ENCODE data around the gene ZNF438. TPM values are rescaled to one million over a fixed set of nuclear protein-coding genes. Genes with fewer than 3 reads are reported as not detected.

ZNF438 gene
- total RNA-seq, 1 experiment from 2014 or later: 2.0 TPM

- POLR2A ChIA-PET (ENCODE audit: low non-redundant PET): no interaction called here
- no TSS peak for BruUV-seq (replicated peaks)
Measured at GRCh38 chr10:31023558-31023957, 8.1 kb downstream of the ZNF438 start.

GRCh38 chr10:31020209-31020608 lies 11.5 kb downstream of the ZNF438 start:
- ChIA-PET POLR2A (ENCODE audit: low non-redundant PET) (no interaction called here), CTCF (no interaction called here)
- no peak for TF ChIP-seq EZH2 (IDR thresholded peaks at IDR 0.05; ENCODE audit: borderline replicate concordance, low read depth, low read length, poor library complexity, severe bottlenecking)
- no peak for TF ChIP-seq CTCF (conservative IDR thresholded peaks at IDR 0.05; ENCODE audit: low read depth, low read length)
- Histone ChIP-seq H3K4me1 (ENCODE audit: insufficient read depth, low read length, poor library complexity, severe bottlenecking) (no peaks in the 10 kb centered on the region), H3K27ac (ENCODE audit: low read depth, low read length, poor library complexity, severe bottlenecking) (no peak overlapping the region), H3K4me3 (ENCODE audit: low read depth, low read length, poor library complexity, severe bottlenecking) (no peak overlapping the region), H3K9me3 (ENCODE audit: low read depth, low read length, poor library complexity, severe bottlenecking) (no peaks in the 10 kb centered on the region), H3K36me3 (ENCODE audit: insufficient read depth, low read length, poor library complexity, severe bottlenecking) (no peaks in the 10 kb centered on the region), H3K27me3 (replicated peaks; ENCODE audit: insufficient read depth, low read depth, low read length, poor library complexity) (no peaks in the 10 kb centered on the region)
- BruUV-seq (replicated peaks): no TSS peak
- intact Hi-C loops (cut with micrococcal nuclease; ENCODE audit: unreplicated experiment): no loop called here
- no peak for DNase-seq (ENCODE audit: low spot score)

More at GRCh38 chr10:31023558-31023957, 8.1 kb downstream of the ZNF438 start:
- intact Hi-C loops (cut with micrococcal nuclease; ENCODE audit: unreplicated experiment): no loop called here
- Histone ChIP-seq H3K4me1 (ENCODE audit: insufficient read depth, low read length, poor library complexity, severe bottlenecking) (no peaks in the 10 kb centered on the region), H3K27me3 (replicated peaks; ENCODE audit: insufficient read depth, low read depth, low read length, poor library complexity) (no peaks in the 10 kb centered on the region), H3K4me3 (ENCODE audit: low read depth, low read length, poor library complexity, severe bottlenecking) (no peak overlapping the region), H3K9me3 (ENCODE audit: low read depth, low read length, poor library complexity, severe bottlenecking) (no peaks in the 10 kb centered on the region), H3K36me3 (ENCODE audit: insufficient read depth, low read length, poor library complexity, severe bottlenecking) (no peaks in the 10 kb centered on the region), H3K27ac (ENCODE audit: low read depth, low read length, poor library complexity, severe bottlenecking) (no peak overlapping the region)
- no peak for DNase-seq (ENCODE audit: low spot score)
- no peak for TF ChIP-seq CTCF (conservative IDR thresholded peaks at IDR 0.05; ENCODE audit: low read depth, low read length)
- TF ChIP-seq EZH2 (IDR thresholded peaks at IDR 0.05; ENCODE audit: borderline replicate concordance, low read depth, low read length, poor library complexity, severe bottlenecking): no peak
- CTCF ChIA-PET: no interaction called here

- POLR2A ChIA-PET (ENCODE audit: low non-redundant PET): no interaction called here
- no peaks in the 10 kb centered on the region for H3K9me3 ChIP-seq (ENCODE audit: low read depth, low read length, poor library complexity, severe bottlenecking)
Measured at GRCh38 chr10:31018962-31019361, 12.7 kb downstream of the ZNF438 start.

More at GRCh38 chr10:31018962-31019361, 12.7 kb downstream of the ZNF438 start:
- intact Hi-C loops (cut with micrococcal nuclease; ENCODE audit: unreplicated experiment): no loop called here
- no peak overlapping the region for H3K4me3 ChIP-seq (ENCODE audit: low read depth, low read length, poor library complexity, severe bottlenecking)
- no peak overlapping the region for H3K27ac ChIP-seq (ENCODE audit: low read depth, low read length, poor library complexity, severe bottlenecking)
- no peak for DNase-seq (ENCODE audit: low spot score)
- H3K36me3 ChIP-seq (ENCODE audit: insufficient read depth, low read length, poor library complexity, severe bottlenecking): no peaks in the 10 kb centered on the region
- no peaks in the 10 kb centered on the region for H3K27me3 ChIP-seq (replicated peaks; ENCODE audit: insufficient read depth, low read depth, low read length, poor library complexity)
- no TSS peak for BruUV-seq (replicated peaks)
- CTCF ChIA-PET: no interaction called here
- no peaks in the 10 kb centered on the region for H3K4me1 ChIP-seq (ENCODE audit: insufficient read depth, low read length, poor library complexity, severe bottlenecking)
- no peak for TF ChIP-seq EZH2 (IDR thresholded peaks at IDR 0.05; ENCODE audit: borderline replicate concordance, low read depth, low read length, poor library complexity, severe bottlenecking)
- TF ChIP-seq CTCF (conservative IDR thresholded peaks at IDR 0.05; ENCODE audit: low read depth, low read length): no peak
